Stimulated activated memory B cell treated with anti-CD40 and anti-IgM and Interleukin-4, amounts not matched to agents 10 μg/mL and 1 μg/mL and 100 μg/mL, for 72 hours (primary cell): ENCODE results near the gene CDH20.

Experiments
- ATAC-seq: fragments of 150-1000 bp; cut with Tn5 transposase; 2 replicates; pipeline ENCODE4 v1.10.0; 2021
- H3K27ac Mint-ChIP-seq: one replicate; pipeline ENCODE4 v1.8.0; 2022; ENCODE audit warnings: mild to moderate bottlenecking, mixed read lengths
- H3K27me3 Mint-ChIP-seq: one replicate; pipeline ENCODE4 v1.8.0; 2022; ENCODE audit warnings: mixed read lengths
- H3K36me3 Mint-ChIP-seq: one replicate; pipeline ENCODE4 v1.8.0; 2022; ENCODE audit warnings: mixed read lengths
- H3K4me1 Mint-ChIP-seq: one replicate; pipeline ENCODE4 v1.8.0; 2022; ENCODE audit warnings: mixed read lengths
- H3K4me3 Mint-ChIP-seq: one replicate; pipeline ENCODE4 v1.8.0; 2022; ENCODE audit warnings: mild to moderate bottlenecking, moderate library complexity, mixed read lengths
- H3K9me3 Mint-ChIP-seq: one replicate; pipeline ENCODE4 v1.8.0; 2022; ENCODE audit warnings: mixed read lengths

The CDH20 gene

GRCh38 chr18:61502472-61502871 lies 169.2 kb downstream of the CDH20 start:
- H3K9me3 Mint-ChIP-seq, result no peaks in the 10 kb centered on the region

DNA sequence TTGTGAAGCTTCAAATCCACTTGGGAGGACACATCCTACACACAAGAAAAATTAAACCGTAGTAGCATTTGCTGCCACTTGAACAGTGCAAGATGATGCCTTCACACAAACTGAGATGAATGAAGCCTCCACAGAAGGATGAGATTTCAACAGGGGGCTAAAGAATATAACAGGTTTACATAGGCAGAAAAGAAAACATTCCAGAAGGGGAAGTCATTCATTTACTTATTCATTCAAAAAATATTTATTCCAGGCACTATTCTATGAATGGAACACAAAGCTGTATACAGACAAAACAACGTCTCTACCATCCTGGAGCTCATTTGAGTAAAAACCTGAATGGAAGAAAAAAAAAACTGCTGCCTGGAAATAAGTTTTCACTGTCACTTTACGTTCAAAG lies 170.5 kb downstream of the CDH20 start:
- H3K27ac Mint-ChIP-seq, result no peak overlapping the region
- no peaks in the 10 kb centered on the region for H3K36me3 Mint-ChIP-seq
- no peaks in the 10 kb centered on the region for H3K4me1 Mint-ChIP-seq
- no peak overlapping the region for H3K4me3 Mint-ChIP-seq
- no peak for ATAC-seq
- peaks cover 14% of the 10 kb centered on the region for H3K27me3 Mint-ChIP-seq
- H3K9me3 Mint-ChIP-seq, result peaks cover 3% of the 10 kb centered on the region

More at GRCh38 chr18:61502472-61502871, 169.2 kb downstream of the CDH20 start:
- H3K4me1 Mint-ChIP-seq, result no peaks in the 10 kb centered on the region
- ATAC-seq, result no peak
- no peak overlapping the region for H3K27ac Mint-ChIP-seq
- H3K36me3 Mint-ChIP-seq, result no peaks in the 10 kb centered on the region
- H3K27me3 Mint-ChIP-seq, result peaks cover 14% of the 10 kb centered on the region
- no peak overlapping the region for H3K4me3 Mint-ChIP-seq

DNA sequence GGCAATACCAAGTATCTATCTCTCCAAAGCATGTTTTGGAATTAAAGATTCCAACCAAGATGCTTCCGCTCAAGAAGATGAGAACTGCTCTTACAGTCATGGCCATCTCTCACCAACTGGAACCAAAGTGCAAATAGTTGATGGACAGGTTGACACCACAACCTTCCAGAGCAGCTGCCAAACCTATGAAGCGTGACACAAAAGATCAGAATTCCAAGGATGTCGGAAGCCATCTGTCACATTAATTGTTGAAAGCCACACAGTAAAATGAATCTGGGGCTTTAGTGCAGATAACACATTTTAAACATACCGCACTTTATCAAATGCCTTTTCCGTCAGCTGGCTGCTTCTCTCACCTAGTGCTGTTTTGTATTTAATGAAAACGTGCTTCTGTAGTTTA lies 195.7 kb downstream of the CDH20 start:
- Mint-ChIP-seq H3K4me1 (no peaks in the 10 kb centered on the region), H3K27me3 (no peaks in the 10 kb centered on the region), H3K36me3 (no peaks in the 10 kb centered on the region), H3K4me3 (no peak overlapping the region), H3K9me3 (peaks cover 2% of the 10 kb centered on the region), H3K27ac (no peak overlapping the region)
- ATAC-seq, result no peak

GRCh38 chr18:61530681-61531080 lies 197.5 kb downstream of the CDH20 start:
- Mint-ChIP-seq H3K27ac (no peak overlapping the region), H3K4me3 (no peak overlapping the region), H3K36me3 (no peaks in the 10 kb centered on the region), H3K4me1 (no peaks in the 10 kb centered on the region), H3K27me3 (no peaks in the 10 kb centered on the region), H3K9me3 (no peaks in the 10 kb centered on the region)
- no peak for ATAC-seq

DNA sequence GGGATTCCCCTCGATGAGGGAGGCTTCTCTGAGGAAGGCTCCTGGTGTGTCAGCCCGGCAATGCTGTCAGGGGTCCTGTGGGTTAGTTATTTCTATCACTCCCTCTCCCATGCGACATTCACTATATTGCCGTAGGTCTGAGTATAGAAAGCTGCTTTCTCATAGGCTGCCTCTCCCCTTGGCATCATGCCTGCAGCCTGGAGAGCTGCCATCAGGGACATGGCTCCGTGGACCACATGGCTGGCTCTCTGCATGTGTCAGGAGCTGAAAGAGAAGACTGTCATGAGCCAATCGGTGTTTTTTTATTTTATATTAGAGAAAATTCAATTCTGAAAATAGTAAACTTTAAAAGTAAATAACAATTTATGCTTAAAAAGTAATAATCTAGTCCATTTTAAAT lies 198.0 kb downstream of the CDH20 start:
- no peak for ATAC-seq
- H3K27ac Mint-ChIP-seq, result no peak overlapping the region
- no peak overlapping the region for H3K4me3 Mint-ChIP-seq
- H3K9me3 Mint-ChIP-seq, result no peaks in the 10 kb centered on the region
- no peaks in the 10 kb centered on the region for H3K36me3 Mint-ChIP-seq
- H3K4me1 Mint-ChIP-seq, result no peaks in the 10 kb centered on the region
- no peaks in the 10 kb centered on the region for H3K27me3 Mint-ChIP-seq

- Mint-ChIP-seq H3K9me3 (no peaks in the 10 kb centered on the region), H3K27ac (no peak overlapping the region), H3K36me3 (no peaks in the 10 kb centered on the region), H3K27me3 (no peaks in the 10 kb centered on the region), H3K4me3 (no peak overlapping the region), H3K4me1 (no peaks in the 10 kb centered on the region)
- no peak for ATAC-seq
Observed at GRCh38 chr18:61531891-61532290, 198.7 kb downstream of the CDH20 start.

DNA sequence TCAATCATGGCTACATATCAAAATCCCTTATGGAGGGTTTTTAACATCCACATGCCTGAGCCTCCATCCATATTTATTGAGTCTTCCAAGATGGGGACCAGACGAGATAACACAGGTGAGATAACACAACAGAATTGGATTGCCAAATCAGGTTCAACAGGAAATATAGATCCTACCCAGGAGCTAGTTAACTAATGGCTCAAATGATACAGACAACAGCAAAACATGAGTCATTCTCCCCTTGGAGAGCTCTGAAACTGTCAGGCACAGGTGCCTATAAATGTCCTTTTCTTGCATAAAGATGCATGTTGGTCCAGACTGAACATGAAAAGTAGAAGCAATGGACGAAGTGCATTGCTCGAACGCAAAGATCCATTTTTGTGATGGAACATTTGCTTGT lies 202.2 kb downstream of the CDH20 start:
- Mint-ChIP-seq H3K4me1 (no peaks in the 10 kb centered on the region), H3K9me3 (no peaks in the 10 kb centered on the region), H3K27ac (no peak overlapping the region), H3K36me3 (no peaks in the 10 kb centered on the region), H3K27me3 (no peaks in the 10 kb centered on the region), H3K4me3 (no peak overlapping the region)
- ATAC-seq, result no peak

GRCh38 chr18:61541673-61542072 lies 208.4 kb downstream of the CDH20 start:
- Mint-ChIP-seq H3K36me3 (no peaks in the 10 kb centered on the region), H3K9me3 (no peaks in the 10 kb centered on the region), H3K4me3 (no peak overlapping the region), H3K27ac (no peak overlapping the region), H3K27me3 (no peaks in the 10 kb centered on the region), H3K4me1 (no peaks in the 10 kb centered on the region)
- no peak for ATAC-seq

DNA sequence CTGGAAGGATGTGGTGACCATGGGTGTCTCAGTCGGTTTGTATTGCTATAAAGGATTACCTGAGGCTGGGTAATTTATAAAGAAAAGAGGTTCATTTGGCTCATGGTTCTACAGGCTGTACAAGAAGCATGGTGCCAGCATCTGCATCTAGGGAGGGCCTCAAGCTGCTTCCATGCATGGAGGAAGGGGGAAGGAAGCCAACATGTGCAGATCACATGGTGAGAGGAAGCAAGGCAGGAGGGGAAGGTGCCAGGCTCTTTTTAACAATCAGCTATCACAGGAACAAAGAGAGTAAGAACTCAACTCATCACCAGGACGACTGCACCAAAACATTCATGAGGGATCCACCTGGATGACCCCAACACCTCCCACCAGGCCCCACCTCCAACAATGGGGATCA lies 209.4 kb downstream of the CDH20 start:
- no peaks in the 10 kb centered on the region for H3K36me3 Mint-ChIP-seq
- no peaks in the 10 kb centered on the region for H3K27me3 Mint-ChIP-seq
- no peaks in the 10 kb centered on the region for H3K4me1 Mint-ChIP-seq
- H3K9me3 Mint-ChIP-seq, result no peaks in the 10 kb centered on the region
- no peak for ATAC-seq
- H3K4me3 Mint-ChIP-seq, result no peak overlapping the region
- no peak overlapping the region for H3K27ac Mint-ChIP-seq

DNA sequence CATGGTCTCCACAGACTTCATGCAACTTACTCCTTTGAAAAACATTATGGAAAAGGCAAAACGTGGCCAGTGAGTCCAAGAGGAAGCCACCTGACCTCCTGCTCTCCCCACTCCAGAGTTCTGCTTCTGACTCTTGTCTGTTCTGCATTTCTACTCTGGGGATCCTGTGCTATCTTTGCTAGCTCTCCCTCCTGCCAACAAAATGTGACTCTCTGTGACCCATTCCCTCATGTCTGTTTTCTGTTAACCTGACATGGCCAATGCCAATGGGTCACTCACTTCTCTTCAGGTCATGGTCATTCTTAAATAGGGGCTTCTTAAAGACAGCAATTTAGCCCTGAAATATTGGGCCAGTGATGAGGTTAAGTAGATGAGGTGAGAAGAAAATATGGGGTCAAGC lies 210.3 kb downstream of the CDH20 start:
- no peaks in the 10 kb centered on the region for H3K4me1 Mint-ChIP-seq
- H3K36me3 Mint-ChIP-seq, result no peaks in the 10 kb centered on the region
- no peak overlapping the region for H3K4me3 Mint-ChIP-seq
- H3K9me3 Mint-ChIP-seq, result no peaks in the 10 kb centered on the region
- H3K27me3 Mint-ChIP-seq, result no peaks in the 10 kb centered on the region
- no peak for ATAC-seq
- no peak overlapping the region for H3K27ac Mint-ChIP-seq

DNA sequence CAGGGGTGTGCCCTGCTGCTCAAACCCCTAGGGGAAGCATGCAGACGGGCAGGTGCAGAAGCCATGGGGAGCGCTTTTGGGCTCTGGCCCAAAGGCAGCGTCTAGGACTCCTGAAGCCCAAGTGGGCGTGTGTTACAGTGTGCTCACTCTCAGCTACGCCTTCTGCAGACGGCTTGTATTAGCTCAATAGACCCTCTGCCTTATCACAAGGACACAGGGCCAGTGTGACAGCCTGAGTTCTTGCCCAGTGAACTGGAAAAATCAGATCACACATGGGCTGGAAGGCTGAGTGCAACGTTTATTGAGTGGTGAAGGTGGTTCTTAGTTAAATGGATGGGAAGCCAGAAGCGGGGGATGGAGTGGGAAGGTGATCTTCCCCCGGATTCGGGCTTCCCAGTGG lies 210.9 kb downstream of the CDH20 start:
- Mint-ChIP-seq H3K4me1 (no peaks in the 10 kb centered on the region), H3K27me3 (no peaks in the 10 kb centered on the region), H3K9me3 (no peaks in the 10 kb centered on the region), H3K27ac (no peak overlapping the region), H3K4me3 (no peak overlapping the region), H3K36me3 (no peaks in the 10 kb centered on the region)
- ATAC-seq, result no peak

DNA sequence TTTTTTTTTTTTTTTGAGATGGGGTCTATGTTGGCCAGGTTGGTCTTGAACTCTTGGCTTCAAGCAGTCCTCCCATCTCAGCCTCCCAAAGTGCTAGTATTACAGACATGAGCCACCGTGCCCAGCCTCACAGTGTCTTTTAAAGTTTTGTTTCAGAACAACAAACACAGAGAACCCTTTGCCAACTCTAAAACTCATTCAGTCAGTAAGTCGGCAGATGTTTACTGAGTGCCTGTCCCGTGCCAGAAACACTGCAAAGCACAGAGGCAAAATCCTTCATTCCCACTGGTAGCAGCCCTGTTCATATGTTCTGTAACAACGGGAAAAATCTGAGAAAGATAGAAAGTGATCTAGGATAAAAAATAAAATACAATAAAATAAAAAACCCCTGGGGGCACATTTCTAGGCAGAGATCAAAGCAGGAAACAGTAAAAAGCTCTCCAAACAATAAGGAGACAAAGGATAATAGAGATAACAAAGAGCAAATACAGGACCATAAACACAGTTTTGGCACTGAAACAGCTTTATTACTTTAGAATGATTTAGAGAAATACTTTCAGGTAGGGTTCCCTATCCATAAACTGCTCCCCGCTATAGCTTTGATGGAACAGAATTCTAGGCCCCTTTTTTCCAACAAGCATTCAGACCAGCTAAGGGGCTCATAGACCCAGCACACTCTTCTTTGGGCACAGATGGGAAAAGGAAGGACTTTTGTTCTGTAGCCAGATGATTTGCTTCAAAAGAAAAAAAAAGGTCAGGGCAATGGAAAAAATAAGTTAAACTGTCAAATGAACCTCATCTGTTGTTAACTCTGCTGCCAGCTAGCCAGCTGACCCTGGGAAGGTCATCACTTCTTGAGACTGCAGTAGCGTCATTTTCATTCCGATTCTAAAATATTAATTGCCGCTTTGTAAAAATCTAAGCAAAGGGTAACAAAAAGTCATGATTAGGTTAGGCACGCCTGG lies 212.3 kb downstream of the CDH20 start:
- Mint-ChIP-seq H3K27ac (no peak overlapping the region), H3K4me1 (no peaks in the 10 kb centered on the region), H3K36me3 (no peaks in the 10 kb centered on the region), H3K27me3 (no peaks in the 10 kb centered on the region), H3K4me3 (no peak overlapping the region), H3K9me3 (no peaks in the 10 kb centered on the region)
- ATAC-seq, result no peak

GRCh38 chr18:61546590-61546989 lies 213.4 kb downstream of the CDH20 start:
- no peaks in the 10 kb centered on the region for H3K27me3 Mint-ChIP-seq
- no peak overlapping the region for H3K4me3 Mint-ChIP-seq
- no peaks in the 10 kb centered on the region for H3K36me3 Mint-ChIP-seq
- ATAC-seq, result no peak
- H3K9me3 Mint-ChIP-seq, result no peaks in the 10 kb centered on the region
- no peaks in the 10 kb centered on the region for H3K4me1 Mint-ChIP-seq
- no peak overlapping the region for H3K27ac Mint-ChIP-seq

DNA sequence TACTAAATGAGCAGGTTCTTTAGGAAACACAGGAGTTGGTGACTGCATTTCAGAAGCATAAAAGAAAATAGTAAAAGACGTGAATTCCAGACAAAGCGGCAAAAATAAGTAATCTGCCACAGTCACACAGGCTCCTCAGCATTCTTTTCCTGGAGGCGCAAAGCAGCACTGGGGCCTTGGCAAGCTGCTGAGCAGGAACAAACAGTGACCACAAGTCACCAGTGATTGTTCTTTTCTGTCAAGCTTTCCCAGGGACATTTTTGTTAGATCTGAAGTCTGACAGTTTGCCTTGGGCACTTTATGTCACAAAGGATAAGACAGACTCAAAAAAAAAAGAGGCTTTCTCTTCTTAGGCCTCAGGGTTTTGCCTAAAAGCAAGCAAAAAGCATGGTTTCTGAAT lies 216.2 kb downstream of the CDH20 start:
- no peak overlapping the region for H3K27ac Mint-ChIP-seq
- no peak for ATAC-seq
- no peaks in the 10 kb centered on the region for H3K4me1 Mint-ChIP-seq
- H3K9me3 Mint-ChIP-seq, result no peaks in the 10 kb centered on the region
- H3K27me3 Mint-ChIP-seq, result no peaks in the 10 kb centered on the region
- no peak overlapping the region for H3K4me3 Mint-ChIP-seq
- no peaks in the 10 kb centered on the region for H3K36me3 Mint-ChIP-seq

DNA sequence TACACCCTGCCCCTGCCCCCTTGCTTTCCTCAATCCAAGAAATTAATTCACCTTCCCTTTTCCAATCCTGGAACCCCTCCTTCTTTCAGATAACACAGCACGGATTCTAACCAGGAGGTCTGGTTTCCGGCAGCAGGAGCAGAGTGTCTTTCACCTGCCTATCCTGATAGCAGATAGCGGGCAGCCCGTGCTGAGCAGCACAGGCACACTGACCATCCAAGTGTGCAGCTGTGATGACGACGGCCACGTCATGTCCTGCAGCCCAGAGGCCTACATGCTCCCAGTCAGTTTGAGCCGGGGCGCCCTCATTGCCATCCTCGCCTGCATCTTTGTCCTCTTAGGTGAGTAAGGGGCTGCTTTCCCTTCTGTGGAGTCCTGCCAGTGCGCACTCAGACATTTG lies 216.7 kb downstream of the CDH20 start:
- no peak overlapping the region for H3K4me3 Mint-ChIP-seq
- no peak for ATAC-seq
- H3K4me1 Mint-ChIP-seq, result no peaks in the 10 kb centered on the region
- no peak overlapping the region for H3K27ac Mint-ChIP-seq
- no peaks in the 10 kb centered on the region for H3K9me3 Mint-ChIP-seq
- H3K36me3 Mint-ChIP-seq, result no peaks in the 10 kb centered on the region
- no peaks in the 10 kb centered on the region for H3K27me3 Mint-ChIP-seq

GRCh38 chr18:61551586-61551985 lies 218.4 kb downstream of the CDH20 start:
- H3K4me3 Mint-ChIP-seq, result no peak overlapping the region
- no peaks in the 10 kb centered on the region for H3K9me3 Mint-ChIP-seq
- no peak overlapping the region for H3K27ac Mint-ChIP-seq
- H3K36me3 Mint-ChIP-seq, result no peaks in the 10 kb centered on the region
- no peak for ATAC-seq
- no peaks in the 10 kb centered on the region for H3K4me1 Mint-ChIP-seq
- H3K27me3 Mint-ChIP-seq, result no peaks in the 10 kb centered on the region
